Fibroblast of lung (primary cell): ENCODE results near the gene INSC. TPM values are rescaled to one million over a fixed set of nuclear protein-coding genes. Genes with fewer than 3 reads are reported as not detected.

ENCODE experiments used
- DNase-seq, 2 donors: peaks; one replicate each; pipeline versions ENCODE4 v3.0.0 to v3.0.0-alpha.2; 2010; ENCODE audit warnings: low read depth in 2 of 2
- H2AFZ ChIP-seq: 2 replicates; pipeline ENCODE4 v1.5.1; 2012; ENCODE audit warnings: low read length, control low read depth, inconsistent platforms
- H3K27ac ChIP-seq: 2 replicates; pipeline ENCODE4 v1.5.1; 2011; ENCODE audit warnings: low read length, control low read depth; ENCODE audit not compliant: insufficient read depth
- H3K27me3 ChIP-seq: 2 replicates; pipeline ENCODE4 v1.5.1; 2011; ENCODE audit warnings: mild to moderate bottlenecking, low read length; ENCODE audit not compliant: control insufficient read depth, insufficient read depth
- H3K36me3 ChIP-seq: 2 replicates; pipeline ENCODE4 v1.5.1; 2011; ENCODE audit warnings: low read length; ENCODE audit not compliant: control insufficient read depth, insufficient read depth
- H3K4me1 ChIP-seq: 2 replicates; pipeline ENCODE4 v1.5.1; 2011; ENCODE audit warnings: low read length; ENCODE audit not compliant: control insufficient read depth, insufficient read depth; ENCODE audit errors: extremely low read depth
- H3K4me2 ChIP-seq: 2 replicates; pipeline ENCODE4 v1.5.1; 2011; ENCODE audit warnings: low read length, control low read depth; ENCODE audit not compliant: insufficient read depth; ENCODE audit errors: extremely low read depth
- H3K4me3 ChIP-seq, 4 experiments: fragments of 200-600 bp in 1 of 4; sonication (generic) in 1 of 4; replicated peaks in 1 of 4; 2 replicates each; pipeline ENCODE4 v1.5.1; 2011 to 2016; ENCODE audit warnings: low read length in 4 of 4, low read depth in 3 of 4, mild to moderate bottlenecking in 3 of 4, control low read depth in 2 of 4, inconsistent platforms in 1 of 4, mixed read lengths in 1 of 4; ENCODE audit not compliant: insufficient read depth in 1 of 4; ENCODE audit errors: control extremely low read depth in 1 of 4
- H3K79me2 ChIP-seq: 2 replicates; pipeline ENCODE4 v1.5.1; 2012; ENCODE audit warnings: mild to moderate bottlenecking, low read length, inconsistent platforms; ENCODE audit not compliant: control insufficient read depth, insufficient read depth
- H3K9ac ChIP-seq: 2 replicates; pipeline ENCODE4 v1.5.1; 2011; ENCODE audit warnings: mild to moderate bottlenecking, low read length, control low read depth; ENCODE audit not compliant: insufficient read depth
- H3K9me3 ChIP-seq: 2 replicates; pipeline ENCODE4 v1.5.1; 2012; ENCODE audit warnings: low read depth, low read length; ENCODE audit not compliant: control insufficient read depth, insufficient read depth
- H4K20me1 ChIP-seq: 2 replicates; pipeline ENCODE4 v1.5.1; 2011; ENCODE audit warnings: low read length; ENCODE audit not compliant: control insufficient read depth, insufficient read depth; ENCODE audit errors: extremely low read depth
- CTCF ChIP-seq, 2 donors: IDR thresholded peaks in 1 of 2; conservative IDR thresholded peaks in 1 of 2; 1 replicate in 1 of 2; 2 replicates in 1 of 2; pipeline ENCODE4 v1.5.1; 2011 to 2012; ENCODE audit warnings: low read length in 2 of 2, control low read depth in 1 of 2, inconsistent platforms in 1 of 2, low read depth in 1 of 2, mild to moderate bottlenecking in 1 of 2
- EZH2 ChIP-seq: IDR thresholded peaks from 2 replicates; pipeline ENCODE4 v1.5.1; 2012; ENCODE audit warnings: low read length, control low read depth, mild to moderate bottlenecking; ENCODE audit errors: missing control alignments
- polyA plus RNA-seq, 2 donors: library from polyadenylated mRNA; depleted of rRNA in 1 of 2; stranded (reverse) in 1 of 2; unstranded in 1 of 2; fragments of >200 nt; gene quantifications; 2 replicates each; pipeline ENCODE4 v1.2.1, GENCODE V29; 2011 to 2012; ENCODE audit warnings: missing spikeins in 1 of 2
- total RNA-seq: library from RNA; depleted of rRNA; stranded (reverse); fragments of >200 nt; gene quantifications from 2 replicates; pipeline ENCODE4 v1.2.1, GENCODE V29; 2014

Gene INSC
- total and polyA plus RNA-seq, 2 donors (not counting 1 experiment from before 2014, with no cell fraction given): 0.90 to 8.3 TPM

GRCh38 chr11:15213471-15214231 is 98.9 kb downstream of the INSC start:
- H3K79me2 ChIP-seq: no peaks in the 10 kb centered on the region
- no peak overlapping the region for H2AFZ ChIP-seq
- no peaks in the 10 kb centered on the region for H3K9me3 ChIP-seq
- no peaks in the 10 kb centered on the region for H4K20me1 ChIP-seq
- TF ChIP-seq EZH2: no peak
- DNase-seq: no peak
- H3K4me2 ChIP-seq: no peak overlapping the region
- H3K4me3 ChIP-seq: no peak overlapping the region
- H3K36me3 ChIP-seq: no peaks in the 10 kb centered on the region
- no peaks in the 10 kb centered on the region for H3K27me3 ChIP-seq
- H3K27ac ChIP-seq: no peak overlapping the region
- no peaks in the 10 kb centered on the region for H3K4me1 ChIP-seq
- H3K9ac ChIP-seq: no peak overlapping the region

DNA sequence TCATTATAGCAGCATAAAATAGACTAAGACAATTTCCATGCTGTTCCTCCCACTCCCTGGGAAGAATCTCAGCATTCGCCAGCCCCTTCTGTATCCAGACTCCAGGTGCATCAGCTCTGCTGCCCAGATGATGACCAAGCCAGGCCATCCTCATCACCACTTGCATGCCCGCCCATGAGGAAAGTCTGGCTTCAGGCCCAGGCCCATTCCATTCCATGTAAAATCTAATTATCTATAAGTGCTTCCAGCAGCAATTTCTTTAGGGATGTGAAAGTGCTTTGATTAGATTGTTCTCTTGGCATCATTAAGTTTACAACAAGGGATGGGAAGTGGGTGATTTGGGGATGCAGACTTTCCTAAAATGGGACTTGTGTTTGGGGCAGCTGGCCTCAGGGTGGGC is 100.3 kb downstream of the INSC start:
- no peak for TF ChIP-seq CTCF (conservative IDR thresholded peaks at IDR 0.05 in 1 of 2, IDR thresholded peaks at IDR 0.05 in 1 of 2; ENCODE audit: low read depth in 1 of 2, low read length in 2 of 2)
- no peak for TF ChIP-seq EZH2
- H2AFZ ChIP-seq: no peak overlapping the region
- no peaks in the 10 kb centered on the region for H3K4me1 ChIP-seq
- H3K79me2 ChIP-seq: no peaks in the 10 kb centered on the region
- H3K4me2 ChIP-seq: no peak overlapping the region
- no peaks in the 10 kb centered on the region for H4K20me1 ChIP-seq
- no peak overlapping the region for H3K27ac ChIP-seq
- H3K27me3 ChIP-seq: no peaks in the 10 kb centered on the region
- no peak overlapping the region for H3K9ac ChIP-seq
- H3K9me3 ChIP-seq: no peaks in the 10 kb centered on the region
- no peak for DNase-seq
- no peak overlapping the region for H3K4me3 ChIP-seq
- H3K36me3 ChIP-seq: no peaks in the 10 kb centered on the region

DNA sequence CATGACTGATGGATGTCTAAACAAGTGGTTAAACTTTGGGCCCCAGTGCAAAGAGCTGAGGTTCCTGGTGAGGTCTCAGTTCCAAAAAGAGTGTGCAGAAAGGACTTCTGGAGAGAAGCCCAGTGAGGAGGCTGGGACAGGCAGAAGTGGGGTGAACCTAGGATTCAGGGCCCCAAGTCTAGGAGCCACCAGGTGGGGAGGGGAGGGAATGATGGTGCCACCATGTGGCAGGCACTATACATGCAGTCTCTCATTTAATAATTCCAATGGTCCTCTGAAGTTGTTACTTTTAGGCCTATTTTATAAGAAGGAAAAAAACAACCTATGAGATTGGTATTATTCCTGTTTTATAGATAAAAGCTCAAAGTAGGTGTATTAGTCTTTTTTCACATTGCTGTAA is 102.0 kb downstream of the INSC start:
- H3K4me2 ChIP-seq: no peak overlapping the region
- DNase-seq: no peak
- H3K9ac ChIP-seq: no peak overlapping the region
- H3K27me3 ChIP-seq: no peaks in the 10 kb centered on the region
- H2AFZ ChIP-seq: no peak overlapping the region
- H3K4me1 ChIP-seq: no peaks in the 10 kb centered on the region
- H3K27ac ChIP-seq: no peak overlapping the region
- no peak for TF ChIP-seq EZH2
- TF ChIP-seq CTCF (conservative IDR thresholded peaks at IDR 0.05 in 1 of 2, IDR thresholded peaks at IDR 0.05 in 1 of 2; ENCODE audit: low read depth in 1 of 2, low read length in 2 of 2): peak; percentile 44 to 56
- no peaks in the 10 kb centered on the region for H3K36me3 ChIP-seq
- no peaks in the 10 kb centered on the region for H3K9me3 ChIP-seq
- no peaks in the 10 kb centered on the region for H3K79me2 ChIP-seq
- no peaks in the 10 kb centered on the region for H4K20me1 ChIP-seq
- no peak overlapping the region for H3K4me3 ChIP-seq
